Esophagus squamous epithelium (tissue), 5 donors: Measurements from ENCODE around the gene MRPS27. TPM values are rescaled to one million over a fixed set of nuclear protein-coding genes. Genes with fewer than 3 reads are reported as not detected.

Experiments
- DNase-seq: peaks from one replicate; lab custom pipeline; 2025; lab: John Stamatoyannopoulos, UW
- H3K27ac ChIP-seq, 4 donors: fragments of 200-600 bp; sonication (generic); one replicate each; pipeline ENCODE4 v1.5.1; 2016 to 2019; ENCODE audit warnings: mild to moderate bottlenecking in 1 of 4
- H3K27me3 ChIP-seq, 4 donors: fragments of 200-600 bp; sonication (generic); 1 replicate in 3 of 4; 2 replicates in 1 of 4; pipeline versions ENCODE4 v1.5.1 to v1.6.0; 2017 to 2021; ENCODE audit warnings: antibody characterized with exemption in 1 of 4
- H3K36me3 ChIP-seq, 3 donors: fragments of 200-600 bp; sonication (generic); one replicate each; pipeline ENCODE4 v1.5.1; 2016 to 2019
- H3K4me1 ChIP-seq, 3 donors: fragments of 200-600 bp; sonication (generic); one replicate each; pipeline ENCODE4 v1.5.1; 2017 to 2019
- H3K4me3 ChIP-seq, 4 donors: fragments of 200-600 bp; sonication (generic); 1 replicate in 3 of 4; 2 replicates in 1 of 4; pipeline ENCODE4 v1.5.1; 2016 to 2019; ENCODE audit warnings: mild to moderate bottlenecking in 2 of 4, moderate library complexity in 1 of 4
- H3K9me3 ChIP-seq, 3 donors: fragments of 200-600 bp; sonication (generic); one replicate each; pipeline ENCODE4 v1.5.1; 2016 to 2019
- CTCF ChIP-seq, 6 experiments: fragments of 450-650 bp in 4 of 6; fragments of 200-600 bp in 2 of 6; sonication (generic) in 2 of 6; IDR thresholded peaks; one replicate each; pipeline ENCODE4 v1.5.1; 2016 to 2019; ENCODE audit warnings: antibody characterized with exemption in 6 of 6, mild to moderate bottlenecking in 4 of 6, moderate library complexity in 4 of 6
- POLR2A ChIP-seq, 4 donors: fragments of 450-650 bp; IDR thresholded peaks; one replicate each; pipeline ENCODE4 v1.6.1; 2017; ENCODE audit warnings: antibody characterized with exemption in 4 of 4, mild to moderate bottlenecking in 4 of 4, moderate library complexity in 3 of 4
- WGBS, 2 donors: methylation state at CpG; one replicate each; pipeline ENCODE4 v1.1.5; 2018; 5-methylcytosine and 5-hydroxymethylcytosine counted together
- intact Hi-C: fragments of 100-400 bp; cut with DNase I; formaldehyde crosslinking; loops from one replicate; pipeline ENCODE4 v1.15.0; 2022
- total RNA-seq, 4 donors: library from RNA; depleted of rRNA; stranded (reverse); fragments of >200 nt; gene quantifications; one replicate each; pipeline ENCODE4 v1.1.0, GENCODE V29; 2016
- donor health status: DM: yes; HTN: yes; CAD: no.

Gene MRPS27
- total RNA-seq, 4 donors from 2014 or later = 33.7 to 60.0 (median 53.9) TPM

- WGBS, 2 donors = 81 to 100% methylated on average over 1 to 2 of the region's 2 CpGs
- no peak for TF ChIP-seq POLR2A (IDR thresholded peaks at IDR 0.05)
- TF ChIP-seq CTCF (IDR thresholded peaks at IDR 0.05) = no peak
- intact Hi-C loops = no loop called here
- H3K27me3 ChIP-seq = no peaks in the 10 kb centered on the region
- peaks cover 0 to 10% (median 4%) of the 10 kb centered on the region in 3 donors for H3K4me1 ChIP-seq
- H3K9me3 ChIP-seq = no peaks in the 10 kb centered on the region
- H3K36me3 ChIP-seq = peaks cover 5 to 85% (median 7%) of the 10 kb centered on the region in 3 donors
- H3K4me3 ChIP-seq = no peak overlapping the region
- DNase-seq = no peak
- no peak overlapping the region for H3K27ac ChIP-seq
These were observed 93.1 kb downstream of the MRPS27 start for GRCh38 chr5:72226950-72227349.

- WGBS, 2 donors = 94 to 95% methylated on average over 3 of the region's 3 CpGs
- intact Hi-C loops = no loop called here
- Histone ChIP-seq H3K9me3 (no peaks in the 10 kb centered on the region), H3K27me3 (no peaks in the 10 kb centered on the region), H3K27ac (no peak overlapping the region), H3K36me3 (peaks cover 13 to 94% (median 14%) of the 10 kb centered on the region in 3 donors), H3K4me1 (no peaks in the 10 kb centered on the region), H3K4me3 (no peak overlapping the region)
- no peak for DNase-seq
- no peak for TF ChIP-seq CTCF (IDR thresholded peaks at IDR 0.05)
- TF ChIP-seq POLR2A (IDR thresholded peaks at IDR 0.05) = no peak
These were observed 94.3 kb downstream of the MRPS27 start for GRCh38 chr5:72225741-72226140.

- H3K27me3 ChIP-seq = no peaks in the 10 kb centered on the region
- no peak overlapping the region for H3K27ac ChIP-seq
- no peak for TF ChIP-seq POLR2A (IDR thresholded peaks at IDR 0.05)
- no peak for TF ChIP-seq CTCF (IDR thresholded peaks at IDR 0.05)
- H3K36me3 ChIP-seq = peaks cover 13 to 94% (median 22%) of the 10 kb centered on the region in 3 donors
- intact Hi-C loops = no loop called here
- no peaks in the 10 kb centered on the region for H3K4me1 ChIP-seq
- no peaks in the 10 kb centered on the region for H3K9me3 ChIP-seq
- no peak overlapping the region for H3K4me3 ChIP-seq
- WGBS, 2 donors = 67 to 69% methylated on average over 3 of the region's 3 CpGs
- no peak for DNase-seq
These were observed 95.0 kb downstream of the MRPS27 start for GRCh38 chr5:72224946-72225463.

- H3K4me3 ChIP-seq = no peak overlapping the region
- no peak for DNase-seq
- no peaks in the 10 kb centered on the region for H3K4me1 ChIP-seq
- peaks cover 13 to 98% (median 29%) of the 10 kb centered on the region in 3 donors for H3K36me3 ChIP-seq
- WGBS, 2 donors = 85 to 87% methylated on average over 4 of the region's 4 CpGs
- no peak overlapping the region for H3K27ac ChIP-seq
- no peaks in the 10 kb centered on the region for H3K9me3 ChIP-seq
- no peaks in the 10 kb centered on the region for H3K27me3 ChIP-seq
- intact Hi-C loops = no loop called here
- no peak for TF ChIP-seq CTCF (IDR thresholded peaks at IDR 0.05)
- TF ChIP-seq POLR2A (IDR thresholded peaks at IDR 0.05) = no peak
These were observed 96.7 kb downstream of the MRPS27 start for GRCh38 chr5:72223371-72223770.

- TF ChIP-seq POLR2A (IDR thresholded peaks at IDR 0.05) = no peak
- TF ChIP-seq CTCF (IDR thresholded peaks at IDR 0.05) = no peak
- Histone ChIP-seq H3K4me1 (no peaks in the 10 kb centered on the region), H3K27ac (no peak overlapping the region), H3K9me3 (no peaks in the 10 kb centered on the region), H3K36me3 (peaks cover 13 to 100% (median 33%) of the 10 kb centered on the region in 3 donors), H3K27me3 (no peaks in the 10 kb centered on the region), H3K4me3 (no peak overlapping the region)
- WGBS, 2 donors = 36 to 46% methylated on average over 1 of the region's 1 CpG
- no peak for DNase-seq
- intact Hi-C loops = no loop called here
These were observed 97.5 kb downstream of the MRPS27 start for GRCh38 chr5:72222521-72222920.
